ENCODE data around the gene THSD8.

GRCh38 chr19:12767666-12768065 lies 34.2 kb upstream of the THSD8 start:
- TF ChIP-seq MYC (IDR thresholded peaks at IDR 0.05; ENCODE audit: low read depth, low read length) (no peak), CTCF (IDR thresholded peaks at IDR 0.05; ENCODE audit: low read depth, low read length) (no peak), MAX (IDR thresholded peaks at IDR 0.05; ENCODE audit: low read depth, low read length) (no peak)
